Transverse colon (tissue), 4 donors: ENCODE results near the gene RAPGEF1. TPM values are rescaled to one million over a fixed set of nuclear protein-coding genes. Genes with fewer than 3 reads are reported as not detected.

ENCODE experiments used
- DNase-seq: peaks from one replicate; pipeline ENCODE4 v3.0.0-alpha.2; 2019
- H3K27ac ChIP-seq, 4 donors: fragments of 200-600 bp; sonication (generic); 2 replicates each; pipeline ENCODE4 v1.5.1; 2016 to 2018; ENCODE audit warnings: inconsistent platforms in 4 of 4
- H3K27me3 ChIP-seq: fragments of 200-600 bp; sonication (generic); 2 replicates; pipeline ENCODE4 v1.5.1; 2017; ENCODE audit warnings: inconsistent platforms
- H3K36me3 ChIP-seq, 4 donors: fragments of 200-600 bp; sonication (generic); 2 replicates each; pipeline ENCODE4 v1.5.1; 2017 to 2019; ENCODE audit warnings: inconsistent platforms in 4 of 4
- H3K4me1 ChIP-seq, 4 donors: fragments of 200-600 bp; sonication (generic); 2 replicates each; pipeline ENCODE4 v1.5.1; 2017 to 2020; ENCODE audit warnings: inconsistent platforms in 4 of 4
- H3K4me3 ChIP-seq, 4 donors: fragments of 200-600 bp; sonication (generic); 1 replicate in 1 of 4; 2 replicates in 3 of 4; pipeline versions ENCODE4 v1.5.1 to v1.6.1; 2017 to 2019; ENCODE audit warnings: inconsistent platforms in 4 of 4
- H3K9me3 ChIP-seq, 2 donors: fragments of 200-600 bp; sonication (generic); 2 replicates each; pipeline ENCODE4 v1.5.1; 2017 to 2019; ENCODE audit warnings: inconsistent platforms in 2 of 2
- CTCF ChIP-seq, 5 experiments: fragments of 200-600 bp in 3 of 5; fragments of 450-650 bp in 2 of 5; sonication (generic) in 3 of 5; IDR thresholded peaks; 1 replicate in 2 of 5; 2 replicates in 3 of 5; pipeline ENCODE4 v1.5.1; 2016 to 2017; ENCODE audit warnings: antibody characterized with exemption in 5 of 5, inconsistent platforms in 3 of 5, mild to moderate bottlenecking in 2 of 5, moderate library complexity in 1 of 5
- EP300 ChIP-seq: sonication (generic); formaldehyde crosslinking; IDR thresholded peaks from one replicate; pipeline ENCODE4 v1.6.1; 2017; ENCODE audit warnings: antibody characterized with exemption, low read depth
- POLR2A ChIP-seq: fragments of 450-650 bp; IDR thresholded peaks from one replicate; pipeline ENCODE4 v1.6.1; 2016; ENCODE audit warnings: antibody characterized with exemption, mild to moderate bottlenecking, moderate library complexity
- POLR2AphosphoS5 ChIP-seq, 3 donors: sonication (generic); formaldehyde crosslinking; IDR thresholded peaks; one replicate each; pipeline ENCODE4 v1.6.1; 2016; ENCODE audit warnings: antibody characterized with exemption in 3 of 3
- WGBS, 2 donors: methylation state at CpG; one replicate each; pipeline ENCODE4 v1.1.5; 2018; ENCODE audit warnings: low coverage in 1 of 2; 5-methylcytosine and 5-hydroxymethylcytosine counted together
- in situ Hi-C, 4 donors: fragments of 200-750 bp; cut with MboI; loops; one replicate each; pipeline versions ENCODE4 v1.15.0 to v1.15.1; 2017; ENCODE audit warnings: low sequenced_read_pairs in 3 of 4, low pct_ligation_motif_present in 1 of 4, low pct_unique_long_range_greater_than_20kb in 1 of 4
- intact Hi-C: fragments of 100-400 bp; cut with DNase I; formaldehyde crosslinking; loops from one replicate; pipeline ENCODE4 v1.15.1; 2023; ENCODE audit warnings: low total_unique reads
- total RNA-seq, 4 donors: library from RNA; depleted of rRNA; stranded (reverse); fragments of >200 nt; gene quantifications; one replicate each; pipeline ENCODE4 v1.1.0, GENCODE V29; 2016

Gene RAPGEF1
- total RNA-seq, 4 donors from 2014 or later = 49.8 to 86.0 (median 55.1) TPM

- intact Hi-C loops = no loop called here
- H3K27me3 ChIP-seq = no peaks in the 10 kb centered on the region
- peaks cover 42 to 66% (median 49%) of the 10 kb centered on the region in 4 donors for H3K4me1 ChIP-seq
- peak overlapping the region; percentile 72 to 82 (median 76) for H3K27ac ChIP-seq
- no peak for TF ChIP-seq EP300
- peak in 2 of 3 donors; percentile 16 to 27 for TF ChIP-seq POLR2AphosphoS5 (IDR thresholded peaks at IDR 0.05)
- no peaks in the 10 kb centered on the region for H3K36me3 ChIP-seq
- H3K9me3 ChIP-seq = no peaks in the 10 kb centered on the region
- no peak for DNase-seq
- in situ Hi-C loops = no loop called here
- H3K4me3 ChIP-seq = no peak overlapping the region
- 69 to 77% methylated on average over 4 to 8 of the region's 8 CpGs for WGBS, 2 donors
Measured at GRCh38 chr9:131658377-131659129, 81.3 kb downstream of the RAPGEF1 start.

GRCh38 chr9:131657940-131658339 lies 81.9 kb downstream of the RAPGEF1 start:
- 64 to 74% methylated on average over 5 of the region's 5 CpGs for WGBS, 2 donors

GRCh38 chr9:131657456-131657855 lies 82.4 kb downstream of the RAPGEF1 start:
- Histone ChIP-seq H3K27me3 (no peaks in the 10 kb centered on the region), H3K27ac (peak overlapping the region; percentile 72 to 82 (median 76)), H3K9me3 (no peaks in the 10 kb centered on the region), H3K4me3 (no peak overlapping the region), H3K4me1 (peaks cover 42 to 66% (median 49%) of the 10 kb centered on the region in 4 donors), H3K36me3 (no peaks in the 10 kb centered on the region)
- WGBS, 2 donors = 73 to 90% methylated on average over 4 to 8 of the region's 8 CpGs
- TF ChIP-seq POLR2AphosphoS5 (IDR thresholded peaks at IDR 0.05) (no peak), EP300 (no peak), POLR2A (no peak), CTCF (IDR thresholded peaks at IDR 0.05) (no peak)
- no peak for DNase-seq
- in situ Hi-C loops = no loop called here
- intact Hi-C loops = no loop called here

More at GRCh38 chr9:131657940-131658339, 81.9 kb downstream of the RAPGEF1 start:
- intact Hi-C loops (no loop called here), in situ Hi-C loops (no loop called here)
- no peaks in the 10 kb centered on the region for H3K27me3 ChIP-seq
- TF ChIP-seq POLR2A (no peak), POLR2AphosphoS5 (IDR thresholded peaks at IDR 0.05) (no peak), CTCF (IDR thresholded peaks at IDR 0.05) (no peak), EP300 (no peak)
- no peaks in the 10 kb centered on the region for H3K36me3 ChIP-seq
- no peaks in the 10 kb centered on the region for H3K9me3 ChIP-seq
- H3K4me1 ChIP-seq = peaks cover 42 to 66% (median 49%) of the 10 kb centered on the region in 4 donors
- DNase-seq = no peak
- H3K4me3 ChIP-seq = no peak overlapping the region
- H3K27ac ChIP-seq = peak overlapping the region; percentile 72 to 82 (median 76)

GRCh38 chr9:131657037-131657377 lies 82.9 kb downstream of the RAPGEF1 start:
- 21 to 40% methylated on average over 7 to 9 of the region's 9 CpGs for WGBS, 2 donors

More at GRCh38 chr9:131657037-131657377, 82.9 kb downstream of the RAPGEF1 start:
- no peak overlapping the region for H3K4me3 ChIP-seq
- H3K27ac ChIP-seq = peak overlapping the region; percentile 72 to 82 (median 76)
- peak; percentile 47 for DNase-seq
- in situ Hi-C loops (no loop called here), intact Hi-C loops (no loop called here)
- H3K27me3 ChIP-seq = no peaks in the 10 kb centered on the region
- TF ChIP-seq CTCF (IDR thresholded peaks at IDR 0.05) (no peak), POLR2AphosphoS5 (IDR thresholded peaks at IDR 0.05) (peak in 1 of 3 donors; percentile 12)
- H3K4me1 ChIP-seq = peaks cover 39 to 62% (median 49%) of the 10 kb centered on the region in 4 donors
- no peaks in the 10 kb centered on the region for H3K36me3 ChIP-seq
- no peaks in the 10 kb centered on the region for H3K9me3 ChIP-seq
